Breast epithelium (tissue), 4 donors: ENCODE measurements around the gene CD47. TPM values are rescaled to one million over a fixed set of nuclear protein-coding genes. Genes with fewer than 3 reads are reported as not detected.

ENCODE experiments used
- DNase-seq, 2 donors: peaks; one replicate each; pipeline ENCODE4 v3.0.0-alpha.2; 2019; ENCODE audit warnings: low spot score in 2 of 2
- H3K27ac ChIP-seq, 2 donors: fragments of 200-600 bp; sonication (generic) in 1 of 2; one replicate each; pipeline ENCODE4 v1.5.1; 2016 to 2019; ENCODE audit warnings: mild to moderate bottlenecking in 1 of 2
- H3K27me3 ChIP-seq, 2 donors: fragments of 200-600 bp; sonication (generic) in 1 of 2; one replicate each; pipeline versions ENCODE4 v1.5.1 to v1.6.0; 2017 to 2019; ENCODE audit warnings: control low read depth in 1 of 2, mild to moderate bottlenecking in 1 of 2
- H3K36me3 ChIP-seq: fragments of 200-600 bp; one replicate; pipeline ENCODE4 v1.5.1; 2019
- H3K4me1 ChIP-seq, 2 donors: fragments of 200-600 bp; sonication (generic); one replicate each; pipeline ENCODE4 v1.5.1; 2016 to 2019; ENCODE audit warnings: control low read depth in 1 of 2
- H3K4me3 ChIP-seq, 3 donors: fragments of 200-600 bp; sonication (generic); 1 replicate in 2 of 3; 2 replicates in 1 of 3; pipeline ENCODE4 v1.5.1; 2016 to 2019; ENCODE audit warnings: mild to moderate bottlenecking in 3 of 3, moderate library complexity in 2 of 3
- H3K9me3 ChIP-seq, 2 donors: fragments of 200-600 bp; sonication (generic) in 1 of 2; one replicate each; pipeline ENCODE4 v1.5.1; 2016 to 2019; ENCODE audit warnings: control low read depth in 1 of 2
- CTCF ChIP-seq, 3 donors: fragments of 450-650 bp; IDR thresholded peaks; one replicate each; pipeline ENCODE4 v1.5.1; 2016 to 2017; ENCODE audit warnings: antibody characterized with exemption in 3 of 3, mild to moderate bottlenecking in 3 of 3, moderate library complexity in 3 of 3
- POLR2A ChIP-seq: fragments of 450-650 bp; IDR thresholded peaks from one replicate; pipeline ENCODE4 v1.6.1; 2016; ENCODE audit warnings: antibody characterized with exemption, mild to moderate bottlenecking, moderate library complexity
- POLR2AphosphoS5 ChIP-seq, 3 donors: sonication (generic); formaldehyde crosslinking; IDR thresholded peaks; one replicate each; pipeline ENCODE4 v1.6.1; 2017; ENCODE audit warnings: antibody characterized with exemption in 3 of 3
- intact Hi-C: fragments of 100-400 bp; cut with DNase I; formaldehyde crosslinking; loops from one replicate; pipeline ENCODE4 v1.15.1; 2023; ENCODE audit warnings: low total_unique reads
- total RNA-seq, 3 donors: library from RNA; depleted of rRNA; stranded (reverse); fragments of >200 nt; gene quantifications; one replicate each; pipeline ENCODE4 v1.1.0, GENCODE V29; 2016

The CD47 gene
- total RNA-seq, 3 donors from 2014 or later = 52.8 to 126 (median 85.5) TPM

- no peak for TF ChIP-seq POLR2AphosphoS5 (IDR thresholded peaks at IDR 0.05)
- no peak for TF ChIP-seq POLR2A
- no peak for TF ChIP-seq CTCF (IDR thresholded peaks at IDR 0.05)
- intact Hi-C loops = no loop called here
- Histone ChIP-seq H3K4me3 (no peak overlapping the region), H3K9me3 (no peaks in the 10 kb centered on the region), H3K4me1 (no peaks in the 10 kb centered on the region), H3K27me3 (no peaks in the 10 kb centered on the region), H3K36me3 (no peaks in the 10 kb centered on the region), H3K27ac (no peak overlapping the region)
- DNase-seq = no peak
Observed at GRCh38 chr3:108126348-108126747, 35.5 kb upstream of the CD47 start.

- Histone ChIP-seq H3K9me3 (no peaks in the 10 kb centered on the region), H3K27me3 (no peaks in the 10 kb centered on the region), H3K27ac (no peak overlapping the region), H3K4me3 (no peak overlapping the region), H3K4me1 (no peaks in the 10 kb centered on the region), H3K36me3 (no peaks in the 10 kb centered on the region)
- DNase-seq = no peak
- intact Hi-C loops = no loop called here
- no peak for TF ChIP-seq POLR2A
- TF ChIP-seq CTCF (IDR thresholded peaks at IDR 0.05) = no peak
- no peak for TF ChIP-seq POLR2AphosphoS5 (IDR thresholded peaks at IDR 0.05)
Observed at GRCh38 chr3:108125550-108126071, 34.8 kb upstream of the CD47 start.

GRCh38 chr3:108125153-108125543 is 34.3 kb upstream of the CD47 start:
- intact Hi-C loops = no loop called here
- DNase-seq = no peak
- H3K36me3 ChIP-seq = no peaks in the 10 kb centered on the region
- TF ChIP-seq POLR2A = no peak
- no peak for TF ChIP-seq CTCF (IDR thresholded peaks at IDR 0.05)
- TF ChIP-seq POLR2AphosphoS5 (IDR thresholded peaks at IDR 0.05) = no peak
- no peaks in the 10 kb centered on the region for H3K27me3 ChIP-seq
- H3K9me3 ChIP-seq = no peaks in the 10 kb centered on the region
- no peak overlapping the region for H3K4me3 ChIP-seq
- no peaks in the 10 kb centered on the region for H3K4me1 ChIP-seq
- no peak overlapping the region for H3K27ac ChIP-seq

GRCh38 chr3:108124337-108125152 is 33.7 kb upstream of the CD47 start:
- DNase-seq = no peak
- no peak overlapping the region for H3K4me3 ChIP-seq
- no peaks in the 10 kb centered on the region for H3K9me3 ChIP-seq
- no peaks in the 10 kb centered on the region for H3K4me1 ChIP-seq
- peak overlapping the region in 1 of 2 donors; percentile 36 for H3K27ac ChIP-seq
- H3K27me3 ChIP-seq = no peaks in the 10 kb centered on the region
- H3K36me3 ChIP-seq = no peaks in the 10 kb centered on the region
- TF ChIP-seq CTCF (IDR thresholded peaks at IDR 0.05) (no peak), POLR2AphosphoS5 (IDR thresholded peaks at IDR 0.05) (no peak), POLR2A (no peak)
- intact Hi-C loops = no loop called here

- Histone ChIP-seq H3K27me3 (no peaks in the 10 kb centered on the region), H3K4me3 (no peak overlapping the region), H3K9me3 (no peaks in the 10 kb centered on the region), H3K4me1 (no peaks in the 10 kb centered on the region), H3K36me3 (no peaks in the 10 kb centered on the region), H3K27ac (no peak overlapping the region)
- DNase-seq = no peak
- intact Hi-C loops = no loop called here
- TF ChIP-seq POLR2AphosphoS5 (IDR thresholded peaks at IDR 0.05) (no peak), CTCF (IDR thresholded peaks at IDR 0.05) (no peak), POLR2A (no peak)
Observed at GRCh38 chr3:108123326-108123725, 32.5 kb upstream of the CD47 start.
